NCI-H524 (cell line): ENCODE data around the gene CA10.

Experiments used
- DNase-seq, 2 experiments: peaks; one replicate each; lab custom pipeline; 2025; lab: John Stamatoyannopoulos, UW

Gene CA10

DNA sequence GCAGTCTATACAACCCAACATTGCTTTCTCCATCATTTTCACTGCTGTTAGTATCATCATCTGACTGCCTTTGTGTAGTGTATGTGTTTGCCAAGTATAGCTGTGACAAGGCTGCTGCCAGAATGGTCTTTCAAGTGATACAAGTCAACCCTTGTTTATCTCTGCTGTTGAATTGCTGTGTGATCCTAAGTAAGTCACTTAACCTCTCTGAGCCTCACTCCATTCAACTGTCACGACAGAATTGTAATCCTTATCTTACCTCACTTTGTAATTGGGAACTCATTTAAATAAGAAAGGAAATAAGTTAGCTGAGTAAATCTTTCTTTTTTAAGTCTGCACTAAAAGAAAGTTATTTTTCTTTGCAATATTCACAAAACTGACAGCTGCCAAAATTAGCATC, 340.6 kb downstream of the CA10 start:
- DNase-seq, result no peak

DNA sequence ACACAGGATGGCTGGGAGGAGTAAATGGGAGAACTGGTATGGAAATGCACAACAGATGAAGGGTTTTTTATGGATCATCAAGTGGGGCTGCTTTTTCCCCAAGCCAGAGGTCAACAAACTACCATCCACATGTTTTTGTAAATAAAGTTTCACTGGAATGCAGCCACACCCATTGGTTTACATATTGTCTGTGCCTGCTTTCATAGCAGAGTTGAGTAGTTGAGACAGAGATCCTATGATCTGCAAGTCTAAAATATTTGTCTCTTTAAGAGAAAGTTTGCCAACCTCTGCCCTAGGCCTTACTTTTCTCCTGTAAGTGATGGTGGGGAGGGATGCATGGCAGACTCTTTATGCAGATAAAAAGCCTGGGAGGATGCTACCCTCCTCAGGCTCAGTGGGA, 341.4 kb downstream of the CA10 start:
- DNase-seq, result no peak

- no peak for DNase-seq
Measured at GRCh38 chr17:51815097-51815496, 343.4 kb downstream of the CA10 start.

- no peak for DNase-seq
Measured at GRCh38 chr17:51814521-51814920, 344.0 kb downstream of the CA10 start.

DNA sequence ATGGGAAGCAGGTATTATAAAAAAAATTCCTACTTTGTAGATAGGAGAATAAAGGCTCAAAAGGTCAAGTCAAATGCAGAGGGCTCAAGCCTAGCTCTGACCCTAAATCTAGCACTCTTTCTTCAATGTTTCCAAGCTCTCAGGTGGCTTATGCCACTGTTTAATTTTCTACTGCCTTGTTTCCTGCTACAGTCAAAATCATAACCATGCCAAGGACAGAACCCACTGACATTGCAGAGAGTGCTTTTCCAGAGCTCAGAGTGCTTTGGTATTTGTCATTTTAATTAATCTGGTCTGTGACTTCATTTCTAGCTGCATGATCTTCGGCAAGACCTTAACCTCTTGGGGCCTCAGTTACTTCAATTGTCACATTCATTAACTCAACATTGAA, 344.7 kb downstream of the CA10 start:
- DNase-seq, result no peak

GRCh38 chr17:51813140-51813783, 345.3 kb downstream of the CA10 start:
- no peak for DNase-seq

DNA sequence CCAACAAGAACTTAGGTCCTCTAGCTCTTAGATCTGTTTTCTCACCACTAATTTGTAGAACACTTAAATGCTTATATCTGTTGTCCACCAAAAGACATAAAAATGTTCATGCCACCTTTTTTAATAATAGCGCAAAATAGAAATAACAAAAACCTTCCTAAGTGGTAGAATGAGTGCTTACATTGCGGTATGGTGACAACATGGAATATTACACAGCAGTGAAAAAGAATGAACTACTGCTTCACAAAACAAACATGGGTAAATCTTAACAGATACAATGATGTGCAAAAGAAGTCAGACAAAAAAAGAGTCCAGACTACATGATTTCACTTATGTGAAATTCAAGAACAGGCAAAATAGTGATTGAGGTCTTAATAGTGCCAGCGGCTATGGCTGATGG, 351.1 kb downstream of the CA10 start:
- no peak for DNase-seq

DNA sequence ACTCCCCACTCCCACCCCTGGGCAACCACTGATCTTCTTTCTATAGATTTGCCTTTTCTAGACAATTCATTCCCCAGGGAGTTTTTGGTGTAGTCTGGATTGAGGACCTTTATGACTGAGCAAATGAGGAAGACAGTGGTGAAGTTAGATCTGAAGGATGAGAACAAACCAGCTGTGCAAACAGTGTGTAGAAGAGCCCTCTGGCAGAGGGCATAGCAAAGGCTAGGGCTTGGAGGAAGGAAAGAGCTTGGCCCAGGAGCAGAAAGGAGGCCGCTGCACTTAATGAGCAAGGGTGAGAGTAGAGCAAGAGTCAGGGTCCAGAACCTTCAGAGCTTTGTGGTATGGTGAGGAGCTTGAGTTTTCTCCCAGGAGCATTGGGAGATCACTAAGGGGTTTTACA, 352.7 kb downstream of the CA10 start:
- no peak for DNase-seq

DNA sequence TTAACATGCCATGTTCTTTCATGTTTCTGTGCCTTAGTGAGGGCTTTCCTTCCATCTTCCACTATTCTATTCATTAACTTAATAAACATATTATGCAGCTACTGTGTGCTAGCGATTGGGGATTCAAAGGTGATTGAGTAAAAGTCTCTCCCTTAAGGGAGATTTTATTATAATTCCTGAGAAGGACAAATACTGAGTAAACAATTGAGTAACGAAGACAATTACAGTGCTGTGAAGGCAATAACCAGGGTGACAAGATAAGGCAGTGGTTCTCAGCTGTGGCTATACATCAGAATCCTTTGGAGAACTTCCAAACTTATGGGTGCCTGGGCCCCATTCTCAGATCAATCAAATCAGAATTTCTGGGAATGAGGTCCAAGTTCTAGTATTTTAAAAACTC, 353.3 kb downstream of the CA10 start:
- DNase-seq, result no peak

DNA sequence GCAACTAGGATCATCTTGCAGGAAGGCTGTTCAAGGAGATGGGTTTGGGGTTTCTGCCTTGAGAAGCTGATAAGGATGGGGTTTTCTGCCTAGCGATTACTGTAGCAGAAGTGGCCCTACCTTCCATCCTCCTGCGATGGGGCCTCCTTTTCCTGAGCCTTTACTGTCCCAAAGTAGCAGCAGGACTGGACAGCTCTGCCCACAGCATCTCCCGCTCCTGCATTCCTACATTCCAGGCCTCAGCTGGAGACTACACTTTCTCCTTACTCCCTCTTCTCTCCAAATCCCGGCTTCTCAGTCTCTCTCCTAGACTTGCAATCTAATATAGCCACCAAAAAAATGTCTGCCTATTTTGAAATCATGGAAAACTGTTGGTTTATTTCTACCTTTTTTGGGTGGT, 355.4 kb downstream of the CA10 start:
- DNase-seq, result no peak

- peak; percentile 98 to 99 for DNase-seq
Measured at GRCh38 chr17:51802544-51802943, 356.0 kb downstream of the CA10 start.

GRCh38 chr17:51801626-51802025, 356.9 kb downstream of the CA10 start:
- DNase-seq, result no peak

GRCh38 chr17:51799981-51800380, 358.5 kb downstream of the CA10 start:
- DNase-seq, result no peak

GRCh38 chr17:51799240-51799639, 359.3 kb downstream of the CA10 start:
- no peak for DNase-seq

DNA sequence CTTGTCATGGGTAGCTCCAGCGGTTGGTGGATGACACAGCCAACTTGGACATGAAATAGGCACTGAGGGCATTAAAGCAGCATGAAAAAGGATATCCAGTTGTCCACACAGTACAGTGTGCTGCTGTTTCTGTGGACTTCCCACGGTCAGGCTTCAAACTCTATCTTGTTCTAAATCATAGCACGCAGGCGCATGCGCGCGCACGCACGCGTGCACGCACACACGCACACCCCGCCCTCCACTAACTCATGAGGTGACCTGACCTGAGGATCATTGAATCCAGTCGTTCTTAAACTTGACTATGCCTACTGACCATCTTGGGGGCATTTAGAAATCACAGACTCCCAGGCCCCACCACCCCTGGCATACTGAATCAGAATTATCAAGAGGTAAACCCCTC, 361.4 kb downstream of the CA10 start:
- DNase-seq, result no peak

DNA sequence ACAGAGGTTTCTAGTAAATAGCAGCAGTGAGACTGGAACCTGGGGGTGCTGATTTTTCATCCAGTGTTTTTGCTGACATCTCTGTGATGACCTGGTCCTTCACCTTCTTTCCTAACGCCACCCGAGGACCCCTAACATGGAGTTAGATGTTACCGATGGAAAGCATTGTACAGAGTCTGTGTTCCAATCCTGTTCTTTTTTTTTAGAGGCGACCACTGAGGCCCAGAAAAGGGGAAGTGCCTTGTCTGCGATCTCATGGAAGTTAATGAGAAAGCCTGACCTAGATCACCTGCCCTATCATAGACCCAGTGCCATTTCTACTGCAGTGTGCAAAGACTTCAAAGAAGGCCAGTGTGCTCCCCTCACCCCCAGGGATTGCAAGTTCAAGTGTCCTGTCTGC, 362.5 kb downstream of the CA10 start:
- no peak for DNase-seq

GRCh38 chr17:51795401-51795800, 363.1 kb downstream of the CA10 start:
- no peak for DNase-seq

DNA sequence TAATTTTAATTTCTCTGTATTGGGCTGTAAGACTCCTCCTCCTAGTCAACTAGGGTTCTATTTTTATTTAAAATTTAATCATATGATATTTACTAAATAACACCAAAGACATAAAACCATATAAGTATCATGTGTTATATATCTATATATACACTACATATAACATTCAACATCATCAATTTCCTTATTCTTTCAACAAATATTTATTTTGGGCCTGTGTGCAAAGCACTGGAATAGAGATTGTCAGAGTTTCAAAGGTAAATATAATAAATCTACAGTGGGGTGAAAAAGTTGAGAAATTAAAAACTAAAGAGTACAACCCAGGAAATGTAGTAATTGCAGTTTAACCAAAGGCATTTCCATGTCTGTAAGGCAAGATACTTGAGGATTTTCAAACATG, 364.0 kb downstream of the CA10 start:
- no peak for DNase-seq

DNA sequence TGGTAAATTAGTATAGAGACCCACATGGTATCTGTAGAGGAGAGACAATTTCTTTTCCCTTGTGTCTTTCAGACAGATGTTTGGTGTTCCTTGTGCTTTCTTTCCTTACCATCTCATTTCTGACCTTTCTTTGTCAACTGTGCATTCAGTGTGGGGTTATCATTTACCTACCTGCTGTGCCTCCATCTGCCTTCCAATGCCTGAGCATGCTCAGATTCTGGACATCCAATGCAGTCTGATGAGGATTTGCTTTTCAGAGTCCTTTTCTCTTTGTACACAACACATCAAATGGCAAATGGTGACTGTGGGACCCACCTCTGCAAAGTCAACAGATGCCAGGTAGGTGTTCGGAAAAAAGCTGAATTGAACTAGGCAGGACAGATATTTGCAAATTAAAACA, 364.8 kb downstream of the CA10 start:
- DNase-seq, result peak; percentile 28 to 82

- no peak for DNase-seq
Measured at GRCh38 chr17:51778842-51779241, 379.7 kb downstream of the CA10 start.

DNA sequence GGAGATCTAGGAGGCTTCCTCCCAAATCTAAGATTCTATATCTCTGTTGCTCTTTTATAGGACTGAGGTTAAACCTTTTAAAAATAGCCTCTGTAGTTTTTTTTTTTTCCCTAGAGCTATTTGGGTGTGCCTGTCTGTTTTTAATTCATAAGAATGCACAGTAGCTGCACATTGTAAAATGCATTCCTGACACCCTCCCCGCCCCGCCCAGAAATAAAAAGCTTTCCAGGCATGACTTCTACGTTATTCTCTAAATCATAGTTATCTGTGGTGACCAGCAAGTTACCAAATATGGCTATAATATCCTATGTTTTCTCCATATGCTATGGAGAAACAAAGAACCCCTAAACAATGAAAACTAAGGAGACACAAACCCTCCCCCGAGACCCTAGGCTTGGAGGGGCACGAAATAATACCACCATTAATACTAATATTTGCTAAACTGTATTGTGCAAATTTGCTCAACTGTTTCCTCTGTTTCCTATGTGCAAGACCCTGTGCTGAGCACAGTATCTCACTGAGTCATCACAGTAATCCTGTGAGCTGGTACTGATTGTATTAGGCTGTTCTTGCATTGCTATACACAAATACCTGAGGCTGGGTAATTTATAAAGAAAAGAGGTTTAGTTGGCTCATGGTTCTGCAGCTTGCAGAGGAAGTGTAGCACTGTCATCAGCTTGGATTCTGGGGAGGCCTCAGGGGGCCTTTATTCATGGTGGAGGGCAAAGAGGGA, 388.3 kb downstream of the CA10 start:
- no peak for DNase-seq

DNA sequence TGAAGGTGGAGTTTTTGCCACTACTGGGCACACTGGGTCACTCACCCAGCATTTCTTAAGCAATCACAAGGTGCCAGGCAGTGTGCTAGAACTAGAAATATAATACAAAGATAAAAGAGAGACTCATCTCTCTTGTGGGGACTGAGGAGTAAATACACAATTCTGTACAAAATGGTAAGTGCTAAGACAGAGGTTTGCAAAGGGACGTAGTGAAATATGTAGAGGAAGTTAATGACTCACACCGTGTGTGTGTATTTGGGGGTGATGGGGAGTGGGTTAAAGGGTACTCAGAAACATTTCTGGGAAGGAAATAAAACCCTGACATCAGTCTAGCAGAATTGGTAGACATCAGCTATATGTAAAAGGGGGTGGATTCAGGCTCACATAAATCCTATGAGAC, 389.3 kb downstream of the CA10 start:
- DNase-seq, result no peak

DNA sequence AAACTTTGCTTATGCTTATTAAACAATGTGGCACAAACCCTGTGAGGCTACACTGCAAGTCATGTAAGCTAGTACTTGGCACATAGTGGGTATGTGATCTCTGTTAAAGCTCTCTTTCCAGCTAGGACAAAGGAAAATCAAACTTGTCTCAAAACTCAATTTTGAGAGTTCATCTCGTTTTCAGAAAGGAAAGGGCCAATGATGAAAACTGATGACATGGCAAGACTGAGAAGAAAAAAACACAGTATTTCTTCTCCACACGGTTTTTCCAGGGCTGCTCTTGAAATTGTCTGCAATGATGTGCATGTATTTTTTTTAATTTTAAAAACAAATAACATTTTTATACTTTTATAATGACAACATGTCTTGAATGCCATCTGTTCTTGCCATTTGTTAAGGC, 389.8 kb downstream of the CA10 start:
- no peak for DNase-seq

GRCh38 chr17:51767287-51767686, 391.2 kb downstream of the CA10 start:
- DNase-seq, result no peak
